GM12878 (cell line): ENCODE data around the gene KIF1C. TPM values are rescaled to one million over a fixed set of nuclear protein-coding genes. Genes with fewer than 3 reads are reported as not detected.

ENCODE experiments used
- ATAC-seq: fragments of 200-7000 bp; cut with Tn5 transposase; 3 replicates; pipeline ENCODE4 v1.9.1; 2020; ENCODE audit warnings: mild to moderate bottlenecking, moderate library complexity
- BruUV-seq: library from RNA; stranded (reverse); fragments of 400-500 nt; replicated peaks from 2 replicates; lab custom pipeline; 2021; lab: Mats Ljungman, UMichigan
- CTCF ChIA-PET: fragments of 300-600 bp; sonication (Branson Sonifier 250); formaldehyde crosslinking; extraction: SDS; loops from one replicate; lab custom pipeline; 2021; ENCODE audit warnings: inconsistent platforms; lab: Yijun Ruan, JAX
- POLR2A ChIA-PET: fragments of 350-600 bp; formaldehyde crosslinking; extraction: SDS; loops from one replicate; lab custom pipeline; 2021; ENCODE audit warnings: inconsistent platforms; lab: Charles Lee
- RAD21 ChIA-PET: fragments of 300-600 bp; sonication (Branson Sonifier 250); formaldehyde crosslinking; loops from one replicate; lab custom pipeline; 2023; ENCODE audit warnings: antibody characterized with exemption; ENCODE audit not compliant: unreplicated experiment; lab: Charles Lee
- SMC1A ChIA-PET: fragments of 300-600 bp; sonication (Branson Sonifier 250); formaldehyde crosslinking; loops from one replicate; lab custom pipeline; 2023; ENCODE audit not compliant: unreplicated experiment, uncharacterized antibody; lab: Charles Lee
- DNase-seq: peaks from one replicate; pipeline ENCODE4 v3.0.0-alpha.2; 2011; ENCODE audit warnings: low read depth, low spot score
- FAIRE-seq: peaks from 3 replicates; lab custom pipeline; 2011; peaks lifted over from hg19 to GRCh38; lab: Jason Lieb, UNC
- H2AFZ ChIP-seq: 2 replicates; pipeline ENCODE4 v1.6.0; 2011; ENCODE audit warnings: low read depth, low read length, control low read depth; ENCODE audit not compliant: control insufficient read depth
- H3K27ac ChIP-seq: 2 replicates; pipeline ENCODE4 v1.5.1; 2011; ENCODE audit warnings: control low read depth; ENCODE audit not compliant: control insufficient read depth, insufficient read depth
- H3K27me3 ChIP-seq, 2 experiments: replicated peaks in 1 of 2; 2 replicates each; pipeline versions ENCODE4 v1.6.0 to v1.6.1; 2011; ENCODE audit warnings: low read length in 1 of 2; ENCODE audit not compliant: control insufficient read depth in 2 of 2, insufficient read depth in 2 of 2
- H3K36me3 ChIP-seq, 2 experiments: 2 replicates each; pipeline ENCODE4 v1.5.1; 2011; ENCODE audit warnings: low read length in 1 of 2; ENCODE audit not compliant: control insufficient read depth in 2 of 2, insufficient read depth in 2 of 2
- H3K4me1 ChIP-seq: 2 replicates; pipeline ENCODE4 v1.6.1; 2011; ENCODE audit warnings: mild to moderate bottlenecking, low read length, moderate library complexity, mixed read lengths; ENCODE audit not compliant: control insufficient read depth, insufficient read depth
- H3K4me2 ChIP-seq: 2 replicates; pipeline ENCODE4 v1.6.0; 2011; ENCODE audit warnings: control low read depth; ENCODE audit not compliant: control insufficient read depth, insufficient read depth
- H3K4me3 ChIP-seq: fragments of 200-600 bp; sonication (generic); 2 replicates; pipeline ENCODE4 v1.5.1; 2016
- H3K79me2 ChIP-seq: 2 replicates; pipeline ENCODE4 v1.6.0; 2011; ENCODE audit warnings: low read length; ENCODE audit not compliant: control insufficient read depth, insufficient read depth
- H3K9ac ChIP-seq: 2 replicates; pipeline ENCODE4 v1.8.0; 2011; ENCODE audit warnings: low read length, control low read depth, mixed read lengths; ENCODE audit not compliant: control insufficient read depth, insufficient read depth
- H3K9me3 ChIP-seq: replicated peaks from 3 replicates; pipeline ENCODE4 v1.5.1; 2011; ENCODE audit warnings: mild to moderate bottlenecking, low read length; ENCODE audit not compliant: control insufficient read depth, insufficient read depth
- H4K20me1 ChIP-seq: 2 replicates; pipeline ENCODE4 v1.6.0; 2011; ENCODE audit not compliant: control insufficient read depth, insufficient read depth
- BACH1 ChIP-seq: fragments of 450-650 bp; IDR thresholded peaks from 2 replicates; pipeline ENCODE4 v1.6.1; 2017; ENCODE audit warnings: mild to moderate bottlenecking, borderline replicate concordance
- CREM ChIP-seq: IDR thresholded peaks from 2 replicates; pipeline ENCODE4 v1.6.1; 2014; ENCODE audit warnings: antibody characterized with exemption, low read depth
- EED ChIP-seq: sonication (generic); IDR thresholded peaks from 2 replicates; pipeline ENCODE4 v1.6.1; 2016; ENCODE audit warnings: antibody characterized with exemption, low read depth
- GABPA ChIP-seq: IDR thresholded peaks from 2 replicates; pipeline ENCODE4 v1.6.1; 2014; ENCODE audit warnings: antibody characterized with exemption, low read depth, mild to moderate bottlenecking, inconsistent platforms
- JUNB ChIP-seq: IDR thresholded peaks from 2 replicates; pipeline ENCODE4 v1.6.1; 2016; ENCODE audit warnings: antibody characterized with exemption, mild to moderate bottlenecking
- MAX ChIP-seq: IDR thresholded peaks from 2 replicates; pipeline ENCODE4 v1.6.1; 2012; ENCODE audit warnings: low read depth, low read length, improper control_type of control experiment
- MEF2A ChIP-seq: IDR thresholded peaks from 2 replicates; pipeline ENCODE4 v1.6.1; 2011; ENCODE audit warnings: low read depth, mild to moderate bottlenecking, low read length, moderate library complexity; ENCODE audit not compliant: insufficient read depth
- MTA3 ChIP-seq: IDR thresholded peaks from 2 replicates; pipeline ENCODE4 v1.6.1; 2012; ENCODE audit warnings: low read length, inconsistent platforms, borderline replicate concordance
- NFXL1 ChIP-seq: fragments of 450-650 bp; IDR thresholded peaks from 2 replicates; pipeline ENCODE4 v1.6.1; 2017; ENCODE audit warnings: antibody characterized with exemption, mild to moderate bottlenecking, borderline replicate concordance
- PAX5 ChIP-seq: IDR thresholded peaks from 2 replicates; pipeline ENCODE4 v1.6.1; 2011; ENCODE audit warnings: low read depth, low read length, borderline replicate concordance
- REST ChIP-seq: IDR thresholded peaks from 2 replicates; pipeline ENCODE4 v1.6.1; 2012; ENCODE audit warnings: mild to moderate bottlenecking, low read depth, low read length
- SIN3A ChIP-seq: IDR thresholded peaks from 2 replicates; pipeline ENCODE4 v1.6.1; 2012; ENCODE audit warnings: low read depth, low read length, improper control_type of control experiment
- TCF3 ChIP-seq: IDR thresholded peaks from 2 replicates; pipeline ENCODE4 v1.6.1; 2012; ENCODE audit warnings: low read depth, mild to moderate bottlenecking, low read length, borderline replicate concordance; ENCODE audit not compliant: insufficient read depth
- WRNIP1 ChIP-seq: IDR thresholded peaks from 2 replicates; pipeline ENCODE4 v1.6.1; 2011; ENCODE audit warnings: low read depth, low read length, improper control_type of control experiment, borderline replicate concordance
- ZBTB33 ChIP-seq: fragments of 450-650 bp; IDR thresholded peaks from 2 replicates; pipeline ENCODE4 v1.6.1; 2017; ENCODE audit warnings: mild to moderate bottlenecking
- WGBS: methylation state at CpG from one replicate; pipeline ENCODE4 v1.1.6; 2016; ENCODE audit warnings: low lambda C conversion rate; ENCODE audit not compliant: insufficient replicate concordance, insufficient coverage; ENCODE audit errors: missing lambda C conversion rate; 5-methylcytosine and 5-hydroxymethylcytosine counted together
- in situ Hi-C: fragments of 300-500 bp; cut with MboI; formaldehyde crosslinking; loops from 9 replicates; pipeline ENCODE4 v1.14.3; 2018; ENCODE audit warnings: mixed read lengths
- intact Hi-C: fragments of 100-400 bp; cut with micrococcal nuclease; formaldehyde crosslinking; loops from one replicate; pipeline ENCODE4 v1.14.2; 2022; ENCODE audit not compliant: unreplicated experiment
- polyA plus RNA-seq, 11 experiments: library from polyadenylated mRNA; depleted of rRNA in 4 of 11; unstranded in 6 of 11; stranded (reverse) in 5 of 11; fragments of >200 nt; fragmentation: Nextera tagmentation in 4 of 11; fragmentation: Illumina TruSeq in 1 of 11; extraction: Ambion mirVana in 4 of 11; extraction: Trizol in 1 of 11; gene quantifications; 1 replicate in 1 of 11; 2 replicates in 10 of 11; pipeline versions ENCODE4 v1.2.1 to v1.2.3, GENCODE V29; 2011 to 2016; ENCODE audit warnings: inconsistent platforms in 2 of 11, missing spikeins in 2 of 11, low read depth in 1 of 11
- total RNA-seq, 4 experiments: library from RNA; depleted of rRNA in 3 of 4; stranded (reverse); fragments of >200 nt in 3 of 4; fragmentation: Illumina TruSeq in 1 of 4; extraction: Trizol in 1 of 4; gene quantifications; 2 replicates each; pipeline versions ENCODE4 v1.2.1 to v1.2.3, GENCODE V29; 2013 to 2021

KIF1C gene
- total and polyA plus RNA-seq, 10 of the 15 experiments (the other 5 are each of a cell fraction or from before 2014, with no cell fraction given): 1.4 to 65.9 (median 21.1) TPM

- DNase-seq: no peak
- H3K9me3 ChIP-seq: no peaks in the 10 kb centered on the region
- POLR2A ChIA-PET: interaction anchor here (0.5 to 3.7 kb wide), 9 partner anchors 10 to 208 kb away, joined by 3 to 22 read pairs (median 5); partner anchors contain the start of genes CAMTA2, PFN1, SPAG7 and ZFP3
- no TSS peak for BruUV-seq
- SMC1A ChIA-PET: interaction anchor here (1.0 to 1.5 kb wide), 4 partner anchors 11 to 59 kb away, joined by 3 to 6 read pairs (median 4); partner anchors contain the start of genes CAMTA2, RNF167, SLC25A11 and SPAG7
- CTCF ChIA-PET: interaction anchor here (0.9 to 2.5 kb wide), 3 partner anchors 12 to 64 kb away, joined by 3 to 12 read pairs (median 6); no protein-coding TSS in a partner anchor
- H2AFZ ChIP-seq: peak overlapping the region; percentile 11; the same call in 1 of the 2 replicates
- peak overlapping the region; percentile 99 for H3K4me3 ChIP-seq
- peak; percentile 83 for FAIRE-seq
- no peaks in the 10 kb centered on the region for H3K27me3 ChIP-seq
- 3% methylated on average over 14 of the region's 14 CpGs for WGBS
- peaks cover 25% of the 10 kb centered on the region for H3K79me2 ChIP-seq
- H3K4me1 ChIP-seq: peaks cover 11% of the 10 kb centered on the region
- RAD21 ChIA-PET: interaction anchor here (1.4 to 1.6 kb wide), 2 partner anchors 18 to 32 kb away, joined by 3 to 4 read pairs; partner anchors contain the start of gene SPAG7
- peak; percentile 52 for ATAC-seq
- intact Hi-C loops: loop anchor here (5.0 kb wide), 1 partner anchor 33 kb away; no protein-coding TSS in a partner anchor
- peak overlapping the region; percentile 87 for H3K9ac ChIP-seq
- peak overlapping the region; percentile 99 for H3K4me2 ChIP-seq
- H4K20me1 ChIP-seq: no peaks in the 10 kb centered on the region
- peak overlapping the region; percentile 76 for H3K27ac ChIP-seq
- in situ Hi-C loops: no loop called here
- peaks cover 16 to 21% of the 10 kb centered on the region in 2 experiments for H3K36me3 ChIP-seq
- no peak for TF ChIP-seq TCF3
- TF ChIP-seq ZBTB33: no peak
- TF ChIP-seq NFXL1: no peak
- TF ChIP-seq PAX5: no peak
- no peak for TF ChIP-seq WRNIP1
- no peak for TF ChIP-seq BACH1
- no peak for TF ChIP-seq REST
- TF ChIP-seq SIN3A: no peak; the same call in 1 of the 2 replicates
- no peak for TF ChIP-seq JUNB
- no peak for TF ChIP-seq MTA3
- TF ChIP-seq CREM: no peak
- TF ChIP-seq MEF2A: no peak
- no peak for TF ChIP-seq GABPA
- peak; percentile 23; the same call in 1 of the 2 replicates for TF ChIP-seq EED
- no peak for TF ChIP-seq MAX
Measured at GRCh38 chr17:4998732-4999429, 1.1 kb downstream of the KIF1C start.
